SIG-M5 treated with dmso at 0.1 percent for 504 hours (cell line): ENCODE data around the gene TMPRSS15.

ENCODE experiments used
- DNase-seq: peaks from one replicate; lab custom pipeline; 2025; ENCODE audit not compliant: unreplicated experiment; lab: John Stamatoyannopoulos, UW

TMPRSS15 gene

DNA sequence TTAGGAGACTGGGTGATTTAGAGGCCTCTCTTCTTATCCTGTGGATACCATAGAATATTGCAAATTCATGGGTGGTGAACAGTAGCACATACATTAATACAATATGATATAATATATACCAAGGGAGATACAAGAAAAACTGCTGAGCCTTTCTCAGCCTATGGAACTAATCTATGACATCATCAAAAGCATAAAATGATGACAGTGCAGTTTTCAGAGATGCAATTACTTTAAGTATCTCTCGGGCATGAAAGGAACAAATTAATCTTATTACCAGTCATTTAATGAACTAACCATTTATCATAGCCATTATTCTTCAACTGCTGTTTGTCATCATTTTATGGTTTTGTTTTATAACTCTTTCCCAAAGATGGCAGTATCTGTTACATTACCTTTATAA, 155.4 kb downstream of the TMPRSS15 start:
- DNase-seq, result no peak

DNA sequence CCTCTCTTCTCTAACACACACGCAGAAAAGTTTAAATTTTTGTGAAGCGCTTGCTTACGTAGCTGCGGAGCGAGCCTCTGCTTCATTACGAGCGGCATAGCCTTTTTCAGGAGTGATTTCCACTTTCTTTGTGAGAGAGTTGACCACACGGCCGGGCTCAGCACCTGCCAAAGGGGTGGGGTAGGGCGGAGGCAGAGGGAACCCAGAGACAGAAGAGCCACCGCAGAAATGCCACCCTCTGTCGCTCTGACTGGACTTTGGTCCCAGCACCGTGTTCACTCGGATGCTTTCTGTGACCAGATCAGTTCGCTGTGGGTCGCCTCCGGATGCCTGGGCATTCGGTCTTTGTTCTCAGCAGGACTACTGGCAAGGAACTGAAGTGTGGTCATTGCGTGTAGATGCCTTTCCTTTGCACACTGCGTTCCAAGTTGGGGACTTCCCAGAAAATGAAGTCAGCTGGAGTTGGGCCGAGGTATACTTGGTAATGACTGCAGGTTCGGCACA, 158.1 kb downstream of the TMPRSS15 start:
- no peak for DNase-seq

GRCh38 chr21:18244671-18245463, 158.7 kb downstream of the TMPRSS15 start, which contains the start of gene CHODL:
Gene CHODL, plus strand, starts transcription at chr21:18244833. Its CDS starts 391 bp downstream, at chr21:18245224.
- DNase-seq, result no peak

DNA sequence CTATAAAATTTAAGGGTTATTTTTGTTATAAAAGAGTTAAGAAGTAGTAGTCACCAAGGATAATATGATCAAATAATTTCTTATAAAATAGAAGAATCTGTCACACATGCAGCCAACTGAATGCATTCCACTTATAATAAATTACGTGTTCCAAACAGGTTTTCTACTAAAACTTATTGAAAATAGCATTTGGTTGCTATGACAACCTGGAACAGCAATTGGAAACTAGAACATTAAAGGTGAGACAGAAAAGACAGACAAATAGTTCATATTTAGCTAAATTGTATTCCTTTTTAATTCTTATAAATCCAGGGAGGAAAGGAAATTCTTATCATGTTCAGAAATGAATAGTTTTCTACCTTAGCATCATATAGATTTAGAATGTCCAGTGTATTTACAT, 168.0 kb downstream of the TMPRSS15 start:
- DNase-seq, result no peak

- DNase-seq, result no peak
These were observed 175.4 kb downstream of the TMPRSS15 start for GRCh38 chr21:18228060-18228739.

DNA sequence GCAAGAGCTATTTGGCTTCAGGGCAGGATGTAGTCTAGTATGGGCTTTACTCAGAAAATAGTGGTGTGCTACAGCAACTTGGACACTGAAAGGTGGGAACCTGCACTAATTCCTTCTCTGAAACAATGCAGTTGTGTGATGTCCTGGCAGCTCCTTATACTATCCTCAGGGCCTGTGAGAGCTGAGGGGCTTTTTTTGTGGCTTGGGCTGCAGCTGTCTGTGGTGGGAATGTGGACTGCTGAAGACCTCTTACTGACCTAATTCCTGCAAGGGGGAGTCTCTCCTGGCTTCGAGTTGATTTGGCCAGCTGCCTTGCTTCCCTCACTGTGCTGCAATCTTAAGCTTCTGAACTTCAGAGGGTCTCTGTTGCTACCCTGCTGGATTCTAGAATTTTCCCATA, 181.2 kb downstream of the TMPRSS15 start:
- DNase-seq, result no peak

DNA sequence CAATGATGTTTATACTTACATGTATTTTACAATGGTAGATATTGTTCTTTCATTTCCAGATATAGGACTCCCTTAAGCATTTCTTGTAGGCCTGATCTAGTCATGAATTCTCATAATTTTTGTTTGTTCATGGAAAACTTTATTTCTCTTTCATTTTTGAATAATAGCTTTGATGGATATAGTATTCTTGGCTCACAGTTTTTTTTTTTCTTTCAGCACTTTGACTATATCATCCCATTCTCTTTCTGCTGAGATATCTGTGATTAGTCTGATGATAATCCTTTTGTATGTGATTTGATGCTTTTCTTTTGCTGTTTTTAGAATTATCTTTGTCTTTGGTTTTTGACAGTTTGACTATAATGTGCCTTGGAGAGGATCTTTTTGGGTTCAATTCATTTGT, 183.1 kb downstream of the TMPRSS15 start:
- DNase-seq, result no peak
